Endometrium (tissue), 2 donors: Measurements from ENCODE around the gene HEXA.
"Not testable (repeated sequence)": the region's sequence is repeated elsewhere in the genome, so short reads cannot be mapped to it uniquely, and the experiment has no call there.

Experiments used
- FAIRE-seq: peaks from 2 replicates; lab custom pipeline; 2012; peaks lifted over from hg19 to GRCh38; lab: Jason Lieb, UNC
- donor health status: control.
- donor health status: control.

The HEXA gene

GRCh38 chr15:72375846-72376581 lies at the start of gene HEXA:
Gene HEXA (minus strand): TSS chr15:72376014. CDS start chr15:72375972, 42 bp downstream.
- FAIRE-seq: no peak

GRCh38 chr15:72423256-72423655 lies 47.4 kb upstream of the HEXA start:
- no peak for FAIRE-seq

- no peak for FAIRE-seq
Observed at GRCh38 chr15:72421484-72421883, 45.7 kb upstream of the HEXA start.

- no peak for FAIRE-seq
Observed at GRCh38 chr15:72420576-72420975, 44.8 kb upstream of the HEXA start.

GRCh38 chr15:72419768-72420167 lies 44.0 kb upstream of the HEXA start:
- FAIRE-seq: not testable (repeated sequence)

GRCh38 chr15:72415304-72415703 lies 39.5 kb upstream of the HEXA start:
- no peak for FAIRE-seq

GRCh38 chr15:72413337-72413736 lies 37.5 kb upstream of the HEXA start:
- FAIRE-seq: not testable (repeated sequence)

- FAIRE-seq: no peak
Observed at GRCh38 chr15:72411544-72411943, 35.7 kb upstream of the HEXA start.

- FAIRE-seq: no peak
Observed at GRCh38 chr15:72411111-72411510, 35.3 kb upstream of the HEXA start.

GRCh38 chr15:72406936-72407335 lies 31.1 kb upstream of the HEXA start:
- no peak for FAIRE-seq

GRCh38 chr15:72404841-72405240 lies 29.0 kb upstream of the HEXA start:
- no peak for FAIRE-seq

GRCh38 chr15:72404356-72404755 lies 28.5 kb upstream of the HEXA start:
- no peak for FAIRE-seq

GRCh38 chr15:72402726-72403125 lies 26.9 kb upstream of the HEXA start:
- FAIRE-seq: no peak

GRCh38 chr15:72398648-72399047 lies 22.8 kb upstream of the HEXA start:
- no peak for FAIRE-seq

GRCh38 chr15:72397796-72398588 lies 22.2 kb upstream of the HEXA start, which contains the start of gene TMEM202:
Gene TMEM202 (plus strand): TSS chr15:72398305. CDS start chr15:72398327, 22 bp downstream.
- no peak for FAIRE-seq

GRCh38 chr15:72396331-72396730 lies 20.5 kb upstream of the HEXA start:
- not testable (repeated sequence) for FAIRE-seq

- FAIRE-seq: no peak
Observed at GRCh38 chr15:72389231-72389630, 13.4 kb upstream of the HEXA start.

GRCh38 chr15:72387741-72388140 lies 11.9 kb upstream of the HEXA start:
- FAIRE-seq: no peak

GRCh38 chr15:72382146-72382545 lies 6.3 kb upstream of the HEXA start:
- FAIRE-seq: no peak

- FAIRE-seq: no peak
Observed at GRCh38 chr15:72380743-72381142, 4.9 kb upstream of the HEXA start.

- FAIRE-seq: no peak
Observed at GRCh38 chr15:72379856-72380430, 4.1 kb upstream of the HEXA start.

- FAIRE-seq: not testable (repeated sequence)
Observed at GRCh38 chr15:72379106-72379505, 3.3 kb upstream of the HEXA start.

GRCh38 chr15:72377331-72377730 lies 1.5 kb upstream of the HEXA start:
- no peak for FAIRE-seq
